Motor neuron (in vitro differentiated cells): ENCODE results near the gene RAB27B. TPM values are rescaled to one million over a fixed set of nuclear protein-coding genes. Genes with fewer than 3 reads are reported as not detected.

Experiments
- ATAC-seq, 8 experiments: fragments of 200-7000 bp; cut with Tn5 transposase; replicated peaks in 6 of 8; 2 replicates each; pipeline ENCODE4 v1.8.0; 2021; ENCODE audit warnings: mild to moderate bottlenecking in 8 of 8, moderate library complexity in 8 of 8
- H3K27ac ChIP-seq, 2 donors: fragments of 250-450 bp; sonication (Bioruptor Pico); 2 replicates each; pipeline ENCODE4 v1.9.0; 2021; ENCODE audit warnings: antibody characterized with exemption in 2 of 2, mild to moderate bottlenecking in 2 of 2, moderate library complexity in 1 of 2
- H3K4me1 ChIP-seq, 2 donors: fragments of 250-450 bp; sonication (Bioruptor Pico); replicated peaks in 1 of 2; 2 replicates each; pipeline ENCODE4 v1.6.1; 2021; ENCODE audit warnings: antibody characterized with exemption in 2 of 2, mild to moderate bottlenecking in 2 of 2, moderate library complexity in 1 of 2
- H3K4me3 ChIP-seq, 5 donors: fragments of 250-450 bp; sonication (Bioruptor Pico); 2 replicates each; pipeline ENCODE4 v1.9.0; 2021; ENCODE audit warnings: antibody characterized with exemption in 5 of 5, mild to moderate bottlenecking in 5 of 5, moderate library complexity in 4 of 5
- WGBS, 10 experiments: fragments of 450-650 bp; shearing (Covaris generic); methylation state at CpG; one replicate each; pipeline ENCODE4 v1.0.0; 2022; 5-methylcytosine and 5-hydroxymethylcytosine counted together
- in situ Hi-C, 9 experiments: fragments of 400-800 bp; cut with MboI; loops; one replicate each; pipeline ENCODE4 v1.15.0; 2021; ENCODE audit warnings: low sequenced_read_pairs in 9 of 9, low pct_unique_long_range_greater_than_20kb in 2 of 9; ENCODE audit not compliant: unreplicated experiment in 9 of 9
- total RNA-seq, 8 experiments: library from RNA; unstranded; fragments of 300-600 nt; gene quantifications; 2 replicates each; pipeline versions ENCODE4 v1.2.3 to v1.2.4, GENCODE V29; 2022

RAB27B gene, protein sequence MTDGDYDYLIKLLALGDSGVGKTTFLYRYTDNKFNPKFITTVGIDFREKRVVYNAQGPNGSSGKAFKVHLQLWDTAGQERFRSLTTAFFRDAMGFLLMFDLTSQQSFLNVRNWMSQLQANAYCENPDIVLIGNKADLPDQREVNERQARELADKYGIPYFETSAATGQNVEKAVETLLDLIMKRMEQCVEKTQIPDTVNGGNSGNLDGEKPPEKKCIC
- 1 to 10 TPM in 6 of 8 experiments, under 1 TPM in 2; 0.03 to 8.5 (median 3.0) TPM for total RNA-seq

DNA sequence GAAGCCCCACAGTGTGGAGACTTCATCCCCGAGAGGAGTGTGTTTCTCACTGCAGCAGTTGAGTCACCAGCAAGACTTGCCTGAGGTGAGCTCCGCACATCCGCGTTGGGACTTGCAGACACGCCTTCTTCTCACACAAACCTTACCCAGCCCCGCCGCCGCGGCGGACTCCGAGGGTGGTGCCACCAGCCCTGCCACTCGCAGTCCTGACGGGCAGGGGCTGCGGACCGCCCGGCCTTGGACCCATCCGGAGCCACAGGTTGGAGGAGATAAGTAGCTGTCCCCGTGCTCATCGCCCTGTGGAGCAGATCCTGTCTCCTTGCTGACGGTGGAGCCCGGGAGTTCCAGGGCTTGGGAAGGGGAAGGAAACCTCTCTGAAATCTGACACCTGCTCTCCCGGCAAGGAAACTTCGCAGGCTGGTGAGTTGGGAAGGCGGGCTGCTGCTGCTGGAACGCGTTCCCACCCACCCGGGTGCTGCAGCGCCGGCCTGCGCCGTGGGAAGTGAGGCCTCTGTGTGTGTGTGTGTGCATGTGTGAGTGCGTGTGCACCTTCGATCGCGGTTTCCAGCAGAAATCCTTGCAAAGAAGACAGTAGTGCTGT is at the start of gene RAB27B:
TSS of gene RAB27B (plus strand) at position 197 of the 601 bp plus-strand sequence. CDS start 49,109 bp downstream, outside the sequence.
- peak; percentile 85 to 97 (median 90) for ATAC-seq
- peak within 1 kb of the TSS; percentile 8 to 38 (median 30) for H3K4me3 ChIP-seq
- no peak within 1 kb of the TSS for H3K27ac ChIP-seq
- WGBS, 10 experiments, result 0 to 15% (median 1%) methylated on average over 1 to 21 of the region's 35 CpGs; no CpG with 5 or more reads in 5 of the 10 experiments
- in situ Hi-C loops, result no loop called here
- peaks cover 0 to 6% of the 10 kb centered on the region in 2 donors for H3K4me1 ChIP-seq

DNA sequence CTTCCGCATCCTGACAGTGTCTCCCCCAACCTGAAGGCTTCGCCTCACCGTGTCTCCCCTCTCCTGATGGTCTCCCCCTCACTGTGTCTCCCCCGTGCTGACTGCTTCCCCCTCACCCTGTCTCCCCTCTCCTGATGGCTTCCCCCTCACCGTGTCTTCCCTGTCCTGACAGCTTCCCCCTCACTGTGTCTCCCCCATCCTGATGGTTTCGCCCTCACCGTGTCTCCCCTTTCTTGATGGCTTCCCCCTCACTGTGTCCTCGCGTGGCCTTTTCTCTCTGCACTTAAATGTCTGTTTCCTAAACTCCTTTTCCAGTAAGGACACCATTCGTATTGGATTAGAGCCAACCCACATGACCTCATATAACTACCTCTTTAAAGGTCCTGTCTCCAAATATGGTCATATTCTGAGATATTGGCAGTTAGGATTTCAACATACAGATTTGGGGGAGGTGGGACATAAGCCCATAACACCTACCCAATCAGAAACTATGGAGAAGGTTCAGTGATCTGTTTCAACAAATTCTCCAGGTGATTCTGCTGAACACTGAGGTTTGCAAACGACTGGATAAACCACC is 47.9 kb upstream of the RAB27B start:
- Histone ChIP-seq H3K4me3 (no peak overlapping the region), H3K4me1 (no peaks in the 10 kb centered on the region), H3K27ac (no peak overlapping the region)
- in situ Hi-C loops, result no loop called here
- 25 to 100% (median 78%) methylated on average over 1 to 5 of the region's 11 CpGs; no CpG with 5 or more reads in 5 of the 10 experiments for WGBS, 10 experiments
- no peak for ATAC-seq

DNA sequence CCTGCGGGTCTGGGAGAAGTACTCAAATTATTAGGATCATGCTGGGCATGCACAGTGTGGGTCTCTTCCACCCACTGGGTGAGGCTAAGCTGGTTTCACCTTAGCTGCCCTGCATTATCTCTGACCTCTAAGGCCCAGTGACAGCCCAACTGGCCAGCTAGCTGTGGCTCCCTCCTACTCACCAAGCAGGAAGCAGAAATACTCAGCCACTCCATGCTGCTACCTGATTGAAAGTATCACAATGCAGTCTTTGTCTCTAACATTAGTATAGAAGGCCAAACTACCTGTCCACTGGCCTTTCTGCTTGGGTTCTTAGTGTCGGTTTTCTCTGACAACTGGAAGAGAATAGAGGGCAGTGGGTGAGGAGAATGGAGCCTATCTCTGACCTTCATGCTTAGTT is 47.3 kb upstream of the RAB27B start:
- 78 to 100% (median 85%) methylated on average over 1 to 2 of the region's 2 CpGs; no CpG with 5 or more reads in 5 of the 10 experiments for WGBS, 10 experiments
- H3K27ac ChIP-seq, result no peak overlapping the region
- H3K4me1 ChIP-seq, result no peaks in the 10 kb centered on the region
- in situ Hi-C loops, result no loop called here
- ATAC-seq, result no peak
- H3K4me3 ChIP-seq, result no peak overlapping the region

DNA sequence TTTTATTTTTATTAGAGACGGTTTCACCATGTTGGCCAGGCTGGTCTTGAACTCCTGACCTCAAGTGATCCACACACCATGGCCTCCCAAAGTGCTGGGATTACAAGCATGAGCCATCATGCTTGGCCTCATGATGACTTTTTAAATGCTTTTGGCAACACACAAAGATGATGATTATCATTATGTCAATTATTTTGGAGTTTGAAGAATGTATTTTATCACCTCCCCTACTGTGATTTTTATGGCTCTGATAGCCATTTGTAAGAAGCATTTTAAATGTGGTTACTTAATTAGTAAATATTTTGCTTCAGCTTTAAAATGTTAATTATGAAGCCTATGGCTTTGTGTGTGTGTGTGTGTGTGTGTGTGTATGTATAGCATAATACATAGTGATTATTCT is 45.1 kb upstream of the RAB27B start:
- in situ Hi-C loops, result no loop called here
- Histone ChIP-seq H3K27ac (no peak overlapping the region), H3K4me3 (no peak overlapping the region), H3K4me1 (no peaks in the 10 kb centered on the region)
- 33 to 100% (median 91%) methylated on average over 1 of the region's 1 CpG; no CpG with 5 or more reads in 4 of the 10 experiments for WGBS, 10 experiments
- no peak for ATAC-seq

DNA sequence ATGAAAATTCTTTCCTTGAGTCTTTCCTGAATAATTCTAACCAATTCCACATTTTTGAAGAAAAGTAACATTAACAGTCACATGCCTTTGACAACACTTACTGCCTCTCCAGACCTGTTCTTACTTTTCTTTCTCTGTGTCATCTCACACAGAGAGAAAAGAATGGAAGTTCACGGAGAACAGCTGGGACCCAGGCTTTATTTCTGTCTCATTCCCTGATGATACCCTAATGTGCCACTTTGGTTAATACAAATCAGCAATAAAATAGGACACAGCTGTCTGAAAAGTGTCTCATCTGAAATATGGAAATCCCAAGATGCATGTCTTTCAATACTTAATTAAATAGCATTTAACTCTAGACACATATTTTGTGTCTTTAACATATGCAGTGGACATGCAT is 42.1 kb upstream of the RAB27B start:
- no peak overlapping the region for H3K27ac ChIP-seq
- 0 to 100% (median 83%) methylated on average over 1 of the region's 1 CpG; no CpG with 5 or more reads in 1 of the 10 experiments for WGBS, 10 experiments
- in situ Hi-C loops, result no loop called here

DNA sequence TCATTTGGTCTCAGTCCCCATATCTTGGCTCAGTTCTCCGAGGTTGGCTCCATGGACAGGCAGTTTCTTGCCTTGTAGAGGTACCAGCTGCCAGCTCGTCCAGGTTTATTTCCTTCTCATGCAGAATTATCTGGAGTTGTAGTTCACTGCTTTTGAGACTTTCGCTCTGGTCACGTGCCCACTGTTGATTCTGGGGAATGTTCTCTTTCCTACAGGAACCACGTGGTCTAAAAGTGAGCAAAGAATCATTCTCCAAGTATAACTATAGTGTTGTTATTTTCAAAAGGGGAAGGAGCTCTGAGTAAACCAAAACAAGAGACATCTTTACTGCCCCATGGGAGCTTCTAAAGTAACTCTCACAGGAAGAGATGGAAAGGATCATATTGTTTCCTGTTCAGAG is 41.2 kb upstream of the RAB27B start:
- Histone ChIP-seq H3K4me1 (no peaks in the 10 kb centered on the region), H3K27ac (no peak overlapping the region), H3K4me3 (no peak overlapping the region)
- WGBS, 10 experiments, result 47 to 100% (median 71%) methylated on average over 2 to 5 of the region's 5 CpGs; no CpG with 5 or more reads in 2 of the 10 experiments
- no peak for ATAC-seq
- in situ Hi-C loops, result no loop called here

More for the DNA sequence above, 42.1 kb upstream of the RAB27B start:
- Histone ChIP-seq H3K4me1 (no peaks in the 10 kb centered on the region), H3K4me3 (no peak overlapping the region)
- no peak for ATAC-seq

DNA sequence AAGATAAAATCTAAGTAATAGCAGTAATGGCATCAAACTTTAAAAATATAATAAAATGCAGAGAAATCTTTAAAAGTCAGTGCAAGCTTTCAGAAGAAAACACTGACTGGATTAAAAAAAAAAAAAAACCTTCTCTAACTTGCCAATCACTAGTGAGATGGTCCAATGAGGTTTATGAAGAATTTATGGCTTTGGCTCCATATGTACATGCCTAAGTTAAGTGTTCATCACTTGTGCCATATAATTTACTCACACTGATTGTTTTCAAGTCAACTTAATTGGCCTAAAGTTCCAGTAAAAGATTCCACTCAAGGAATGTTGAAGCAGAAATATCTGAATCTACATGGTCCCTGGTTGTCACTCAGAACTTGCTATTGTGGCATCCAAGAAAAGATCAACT is 40.7 kb upstream of the RAB27B start:
- in situ Hi-C loops, result no loop called here
- ATAC-seq, result no peak
- no peaks in the 10 kb centered on the region for H3K4me1 ChIP-seq
- no peak overlapping the region for H3K27ac ChIP-seq
- no peak overlapping the region for H3K4me3 ChIP-seq

DNA sequence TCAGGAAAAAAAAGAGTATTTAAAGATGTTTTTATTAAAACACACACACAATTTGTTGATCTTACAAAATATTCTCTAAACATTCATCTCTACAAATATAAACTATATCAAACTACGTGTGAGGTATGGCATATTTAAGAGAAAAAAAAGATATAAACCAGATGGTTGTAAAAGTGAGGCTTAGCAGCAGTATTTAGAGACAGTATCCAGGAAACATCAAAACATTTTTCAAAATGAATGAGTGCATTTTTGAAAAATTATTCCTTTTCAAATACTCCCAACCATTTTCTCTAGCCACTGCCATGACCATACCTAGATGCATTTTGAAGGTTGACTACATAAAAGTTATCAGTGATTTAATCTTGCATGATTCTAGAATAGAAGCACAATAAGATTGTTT is 38.2 kb upstream of the RAB27B start:
- H3K27ac ChIP-seq, result no peak overlapping the region
- WGBS, 10 experiments, result 0 to 100% (median 57%) methylated on average over 1 of the region's 1 CpG; no CpG with 5 or more reads in 1 of the 10 experiments
- no peak for ATAC-seq
- in situ Hi-C loops, result no loop called here
- H3K4me3 ChIP-seq, result no peak overlapping the region
- H3K4me1 ChIP-seq, result no peaks in the 10 kb centered on the region

DNA sequence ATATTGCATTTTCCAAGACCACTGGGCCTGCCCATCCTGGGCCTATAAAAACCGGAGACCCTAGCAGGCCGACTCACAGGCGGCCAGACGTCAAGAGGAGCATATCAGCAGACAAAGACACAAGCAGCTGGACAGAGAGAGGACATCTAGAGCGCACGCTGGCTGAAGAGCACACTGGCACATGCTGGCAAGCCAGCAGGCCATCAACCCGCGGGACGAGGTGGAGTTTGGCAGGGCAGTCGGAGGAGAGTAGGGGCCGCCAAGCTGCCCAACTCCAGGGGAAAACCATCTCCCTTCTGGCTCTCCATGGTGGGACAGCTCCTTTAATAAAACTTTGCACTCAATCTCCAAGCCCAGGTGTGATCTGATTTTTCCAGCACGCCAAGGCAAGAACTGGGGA is 36.6 kb upstream of the RAB27B start:
- Histone ChIP-seq H3K4me3 (no peak overlapping the region), H3K4me1 (no peaks in the 10 kb centered on the region), H3K27ac (no peak overlapping the region)
- no peak for ATAC-seq
- in situ Hi-C loops, result no loop called here
- WGBS, 10 experiments, result 67 to 100% (median 89%) methylated on average over 1 to 5 of the region's 12 CpGs; no CpG with 5 or more reads in 3 of the 10 experiments

DNA sequence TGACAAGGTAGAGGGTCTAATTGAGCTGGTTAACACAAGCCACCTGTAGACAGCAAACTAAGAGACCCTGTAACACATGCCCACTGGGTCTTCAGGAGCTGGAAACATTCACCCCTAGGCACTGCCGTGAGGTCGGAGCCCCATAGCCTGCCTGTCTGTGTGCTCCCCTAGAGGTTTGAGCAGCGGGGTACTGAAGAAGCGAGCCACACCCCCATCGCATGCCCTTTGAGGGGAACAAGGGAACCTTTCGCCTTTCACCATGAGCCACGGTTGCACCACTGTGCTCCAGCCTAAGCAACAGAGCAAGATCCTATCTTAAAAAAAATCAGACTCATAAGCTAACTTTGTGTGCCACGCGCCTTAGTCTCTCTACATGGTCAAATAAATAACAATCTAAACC is 36.2 kb upstream of the RAB27B start:
- no peak overlapping the region for H3K27ac ChIP-seq
- in situ Hi-C loops, result no loop called here
- no peak for ATAC-seq
- 76 to 100% (median 94%) methylated on average over 1 to 9 of the region's 9 CpGs; no CpG with 5 or more reads in 5 of the 10 experiments for WGBS, 10 experiments
- no peaks in the 10 kb centered on the region for H3K4me1 ChIP-seq
- no peak overlapping the region for H3K4me3 ChIP-seq

DNA sequence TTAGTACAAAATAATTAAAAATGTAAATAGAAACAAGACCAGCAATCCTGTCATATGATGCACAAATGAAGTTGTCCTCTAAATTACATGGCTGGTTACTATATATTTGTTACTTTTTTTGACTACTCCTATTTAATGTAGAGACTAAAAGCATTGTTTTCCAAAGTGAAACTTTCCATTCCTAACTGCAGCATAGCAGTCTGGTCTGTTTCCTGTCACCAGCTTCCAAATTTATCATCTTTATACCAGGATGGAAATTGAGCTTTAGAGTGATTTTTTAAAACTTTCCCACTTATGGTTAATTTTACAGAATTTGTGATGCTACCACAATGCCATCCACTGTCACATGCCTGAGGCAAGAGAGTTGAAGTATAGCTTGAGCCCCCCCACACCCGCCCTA is 33.5 kb upstream of the RAB27B start:
- 40 to 100% (median 72%) methylated on average over 1 of the region's 1 CpG; no CpG with 5 or more reads in 4 of the 10 experiments for WGBS, 10 experiments
- in situ Hi-C loops, result no loop called here
- no peak for ATAC-seq
- no peaks in the 10 kb centered on the region for H3K4me1 ChIP-seq
- H3K27ac ChIP-seq, result no peak overlapping the region
- no peak overlapping the region for H3K4me3 ChIP-seq

DNA sequence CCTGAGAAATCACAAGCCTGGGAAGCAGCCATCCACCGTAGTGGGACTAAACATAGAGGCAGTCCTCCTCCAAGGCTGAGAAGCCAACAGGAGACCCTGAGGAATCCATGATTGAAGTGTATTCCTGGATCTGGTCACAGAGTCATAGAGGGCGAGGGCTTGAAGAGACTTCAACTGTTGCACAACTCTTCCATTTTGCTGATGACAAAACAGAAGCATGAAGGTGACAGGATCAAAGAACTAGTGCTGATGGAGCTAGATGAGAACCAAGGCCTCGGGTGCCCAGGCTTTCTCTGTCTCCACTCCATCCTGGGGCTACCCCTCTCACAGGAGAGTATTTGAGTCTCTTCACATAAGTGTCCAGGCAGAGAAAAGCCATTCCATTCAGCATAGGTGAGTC is 30.1 kb upstream of the RAB27B start:
- no peak for ATAC-seq
- WGBS, 10 experiments, result 37 to 100% (median 88%) methylated on average over 1 to 3 of the region's 3 CpGs; no CpG with 5 or more reads in 2 of the 10 experiments
- in situ Hi-C loops, result no loop called here

DNA sequence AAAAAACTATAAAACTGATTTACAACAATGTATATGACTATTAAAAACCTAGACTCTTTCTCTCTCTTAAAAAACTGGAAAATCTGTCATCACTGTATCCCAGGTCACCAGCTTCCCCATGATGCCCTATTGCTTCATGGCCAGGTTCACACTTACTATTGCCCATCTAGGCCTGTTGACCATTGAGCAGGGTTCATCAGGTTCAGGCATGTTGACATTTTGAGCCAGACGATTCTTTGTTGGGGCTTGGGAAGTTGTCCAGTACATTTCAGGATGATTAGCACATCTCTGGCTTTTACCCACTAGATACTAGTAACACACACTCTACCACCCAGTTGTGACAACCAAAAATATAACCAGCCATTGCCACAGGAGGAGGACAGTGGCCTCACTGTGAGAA is 26.9 kb upstream of the RAB27B start:
- WGBS, 10 experiments, result 0 to 100% methylated on average over 1 of the region's 1 CpG; no CpG with 5 or more reads in 8 of the 10 experiments
- ATAC-seq, result no peak
- no peak overlapping the region for H3K4me3 ChIP-seq

More for the DNA sequence above, 30.1 kb upstream of the RAB27B start:
- Histone ChIP-seq H3K4me3 (no peak overlapping the region), H3K4me1 (no peaks in the 10 kb centered on the region), H3K27ac (no peak overlapping the region)

More for the DNA sequence above, 26.9 kb upstream of the RAB27B start:
- H3K27ac ChIP-seq, result no peak overlapping the region
- H3K4me1 ChIP-seq, result no peaks in the 10 kb centered on the region
- in situ Hi-C loops, result no loop called here
